GM12878 (cell line): ENCODE data around the gene DENR. TPM values are rescaled to one million over a fixed set of nuclear protein-coding genes. Genes with fewer than 3 reads are reported as not detected.

Source experiments
- ATAC-seq: fragments of 200-7000 bp; cut with Tn5 transposase; 3 replicates; pipeline ENCODE4 v1.9.1; 2020; ENCODE audit warnings: mild to moderate bottlenecking, moderate library complexity
- BruUV-seq: library from RNA; stranded (reverse); fragments of 400-500 nt; replicated peaks from 2 replicates; lab custom pipeline; 2021; lab: Mats Ljungman, UMichigan
- CTCF ChIA-PET: fragments of 300-600 bp; sonication (Branson Sonifier 250); formaldehyde crosslinking; extraction: SDS; loops from one replicate; lab custom pipeline; 2021; ENCODE audit warnings: inconsistent platforms; lab: Yijun Ruan, JAX
- POLR2A ChIA-PET: fragments of 350-600 bp; formaldehyde crosslinking; extraction: SDS; loops from one replicate; lab custom pipeline; 2021; ENCODE audit warnings: inconsistent platforms; lab: Charles Lee
- RAD21 ChIA-PET: fragments of 300-600 bp; sonication (Branson Sonifier 250); formaldehyde crosslinking; loops from one replicate; lab custom pipeline; 2023; ENCODE audit warnings: antibody characterized with exemption; ENCODE audit not compliant: unreplicated experiment; lab: Charles Lee
- SMC1A ChIA-PET: fragments of 300-600 bp; sonication (Branson Sonifier 250); formaldehyde crosslinking; loops from one replicate; lab custom pipeline; 2023; ENCODE audit not compliant: unreplicated experiment, uncharacterized antibody; lab: Charles Lee
- DNase-seq: peaks from one replicate; pipeline ENCODE4 v3.0.0-alpha.2; 2011; ENCODE audit warnings: low read depth, low spot score
- FAIRE-seq: peaks from 3 replicates; lab custom pipeline; 2011; peaks lifted over from hg19 to GRCh38; lab: Jason Lieb, UNC
- H2AFZ ChIP-seq: 2 replicates; pipeline ENCODE4 v1.6.0; 2011; ENCODE audit warnings: low read depth, low read length, control low read depth; ENCODE audit not compliant: control insufficient read depth
- H3K27ac ChIP-seq: 2 replicates; pipeline ENCODE4 v1.5.1; 2011; ENCODE audit warnings: control low read depth; ENCODE audit not compliant: control insufficient read depth, insufficient read depth
- H3K27me3 ChIP-seq, 2 experiments: replicated peaks in 1 of 2; 2 replicates each; pipeline versions ENCODE4 v1.6.0 to v1.6.1; 2011; ENCODE audit warnings: low read length in 1 of 2; ENCODE audit not compliant: control insufficient read depth in 2 of 2, insufficient read depth in 2 of 2
- H3K36me3 ChIP-seq, 2 experiments: 2 replicates each; pipeline ENCODE4 v1.5.1; 2011; ENCODE audit warnings: low read length in 1 of 2; ENCODE audit not compliant: control insufficient read depth in 2 of 2, insufficient read depth in 2 of 2
- H3K4me1 ChIP-seq: 2 replicates; pipeline ENCODE4 v1.6.1; 2011; ENCODE audit warnings: mild to moderate bottlenecking, low read length, moderate library complexity, mixed read lengths; ENCODE audit not compliant: control insufficient read depth, insufficient read depth
- H3K4me2 ChIP-seq: 2 replicates; pipeline ENCODE4 v1.6.0; 2011; ENCODE audit warnings: control low read depth; ENCODE audit not compliant: control insufficient read depth, insufficient read depth
- H3K4me3 ChIP-seq: fragments of 200-600 bp; sonication (generic); 2 replicates; pipeline ENCODE4 v1.5.1; 2016
- H3K79me2 ChIP-seq: 2 replicates; pipeline ENCODE4 v1.6.0; 2011; ENCODE audit warnings: low read length; ENCODE audit not compliant: control insufficient read depth, insufficient read depth
- H3K9ac ChIP-seq: 2 replicates; pipeline ENCODE4 v1.8.0; 2011; ENCODE audit warnings: low read length, control low read depth, mixed read lengths; ENCODE audit not compliant: control insufficient read depth, insufficient read depth
- H3K9me3 ChIP-seq: replicated peaks from 3 replicates; pipeline ENCODE4 v1.5.1; 2011; ENCODE audit warnings: mild to moderate bottlenecking, low read length; ENCODE audit not compliant: control insufficient read depth, insufficient read depth
- H4K20me1 ChIP-seq: 2 replicates; pipeline ENCODE4 v1.6.0; 2011; ENCODE audit not compliant: control insufficient read depth, insufficient read depth
- CBX5 ChIP-seq: sonication (generic); IDR thresholded peaks from 2 replicates; pipeline ENCODE4 v1.6.1; 2016; ENCODE audit warnings: low read depth, moderate library complexity, mild to moderate bottlenecking, inconsistent platforms
- CHD1 ChIP-seq: IDR thresholded peaks from 2 replicates; pipeline ENCODE4 v1.6.1; 2012; ENCODE audit warnings: low read depth, low read length, improper control_type of control experiment
- CTCF ChIP-seq, 3 experiments: IDR thresholded peaks in 2 of 3; conservative IDR thresholded peaks in 1 of 3; 2 replicates each; pipeline ENCODE4 v1.5.1; 2011; ENCODE audit warnings: low read depth in 3 of 3, low read length in 3 of 3, mild to moderate bottlenecking in 3 of 3, control low read depth in 2 of 3, moderate library complexity in 2 of 3, inconsistent platforms in 1 of 3, mixed read lengths in 1 of 3; ENCODE audit not compliant: control insufficient read depth in 2 of 3, insufficient read depth in 1 of 3; ENCODE audit errors: extremely low read depth in 1 of 3
- FOXM1 ChIP-seq: IDR thresholded peaks from 2 replicates; pipeline ENCODE4 v1.6.1; 2012; ENCODE audit warnings: low read depth, mild to moderate bottlenecking, inconsistent platforms, low read length, moderate library complexity
- MTA2 ChIP-seq: fragments of 450-650 bp; IDR thresholded peaks from 2 replicates; pipeline ENCODE4 v1.6.1; 2016; ENCODE audit warnings: low read depth, mild to moderate bottlenecking, moderate library complexity
- MXI1 ChIP-seq: fragments of 150-350 bp; IDR thresholded peaks from 2 replicates; pipeline ENCODE4 v1.6.1; 2011; ENCODE audit warnings: low read depth, mild to moderate bottlenecking, inconsistent platforms, low read length, improper control_type of control experiment
- RUNX3 ChIP-seq: IDR thresholded peaks from 2 replicates; pipeline ENCODE4 v1.6.1; 2012; ENCODE audit warnings: low read length, inconsistent platforms
- SIN3A ChIP-seq: IDR thresholded peaks from 2 replicates; pipeline ENCODE4 v1.6.1; 2012; ENCODE audit warnings: low read depth, low read length, improper control_type of control experiment
- SREBF1 ChIP-seq: IDR thresholded peaks from 2 replicates; pipeline ENCODE4 v1.6.1; 2012; ENCODE audit warnings: mild to moderate bottlenecking, low read length
- TCF12 ChIP-seq: IDR thresholded peaks from 2 replicates; pipeline ENCODE4 v1.6.1; 2011; ENCODE audit warnings: low read depth, mild to moderate bottlenecking, low read length
- YY1 ChIP-seq: IDR thresholded peaks from 2 replicates; pipeline ENCODE4 v1.6.1; 2011; ENCODE audit warnings: low read depth, mild to moderate bottlenecking, low read length
- ZBTB11 ChIP-seq: fragments of 450-650 bp; formaldehyde crosslinking; IDR thresholded peaks from 2 replicates; pipeline ENCODE4 v1.5.0; 2022; ENCODE audit warnings: mild to moderate bottlenecking, missing genetic modification characterization
- ZZZ3 ChIP-seq: IDR thresholded peaks from 2 replicates; pipeline ENCODE4 v1.6.1; 2011; ENCODE audit warnings: low read depth; ENCODE audit not compliant: control insufficient read depth, insufficient read length
- WGBS: methylation state at CpG from one replicate; pipeline ENCODE4 v1.1.6; 2016; ENCODE audit warnings: low lambda C conversion rate; ENCODE audit not compliant: insufficient replicate concordance, insufficient coverage; ENCODE audit errors: missing lambda C conversion rate; 5-methylcytosine and 5-hydroxymethylcytosine counted together
- in situ Hi-C: fragments of 300-500 bp; cut with MboI; formaldehyde crosslinking; loops from 9 replicates; pipeline ENCODE4 v1.14.3; 2018; ENCODE audit warnings: mixed read lengths
- intact Hi-C: fragments of 100-400 bp; cut with micrococcal nuclease; formaldehyde crosslinking; loops from one replicate; pipeline ENCODE4 v1.14.2; 2022; ENCODE audit not compliant: unreplicated experiment
- polyA plus RNA-seq, 11 experiments: library from polyadenylated mRNA; depleted of rRNA in 4 of 11; unstranded in 6 of 11; stranded (reverse) in 5 of 11; fragments of >200 nt; fragmentation: Nextera tagmentation in 4 of 11; fragmentation: Illumina TruSeq in 1 of 11; extraction: Ambion mirVana in 4 of 11; extraction: Trizol in 1 of 11; gene quantifications; 1 replicate in 1 of 11; 2 replicates in 10 of 11; pipeline versions ENCODE4 v1.2.1 to v1.2.3, GENCODE V29; 2011 to 2016; ENCODE audit warnings: inconsistent platforms in 2 of 11, missing spikeins in 2 of 11, low read depth in 1 of 11
- total RNA-seq, 4 experiments: library from RNA; depleted of rRNA in 3 of 4; stranded (reverse); fragments of >200 nt in 3 of 4; fragmentation: Illumina TruSeq in 1 of 4; extraction: Trizol in 1 of 4; gene quantifications; 2 replicates each; pipeline versions ENCODE4 v1.2.1 to v1.2.3, GENCODE V29; 2013 to 2021
- TF ChIP-seq, protein P1 (sequence below): IDR thresholded peaks from 2 replicates; pipeline ENCODE4 v1.6.1; 2012; ENCODE audit warnings: mild to moderate bottlenecking, low read depth, low read length
- TF ChIP-seq, protein P2 (sequence below): IDR thresholded peaks from 2 replicates; pipeline ENCODE4 v1.6.1; 2011; ENCODE audit warnings: mild to moderate bottlenecking, low read depth, low read length, moderate library complexity; ENCODE audit not compliant: insufficient replicate concordance

DENR gene
- total and polyA plus RNA-seq, 10 of the 15 experiments (the other 5 are each of a cell fraction or from before 2014, with no cell fraction given): 29.4 to 97.7 (median 58.3) TPM

GRCh38 chr12:122729583-122730214 lies 22.9 kb upstream of the DENR start:
- ChIA-PET POLR2A (no interaction called here), SMC1A (no interaction called here), RAD21 (no interaction called here), CTCF (no interaction called here)
- Histone ChIP-seq H3K4me2 (no peak overlapping the region), H2AFZ (no peak overlapping the region), H4K20me1 (no peaks in the 10 kb centered on the region), H3K79me2 (no peaks in the 10 kb centered on the region), H3K4me1 (peaks cover 36% of the 10 kb centered on the region), H3K9ac (no peak overlapping the region), H3K36me3 (no peaks in the 10 kb centered on the region), H3K4me3 (no peak overlapping the region), H3K9me3 (no peaks in the 10 kb centered on the region; the same call in 2 of the 3 replicates), H3K27ac (no peak overlapping the region), H3K27me3 (no peaks in the 10 kb centered on the region)
- in situ Hi-C loops: no loop called here
- DNase-seq (no peak), ATAC-seq (no peak), FAIRE-seq (no peak)
- no TSS peak for BruUV-seq
- 73% methylated on average over 25 of the region's 27 CpGs for WGBS
- intact Hi-C loops: no loop called here
- TF ChIP-seq YY1 (no peak), ZZZ3 (no peak), RUNX3 (no peak), ZBTB11 (CRISPR knock-in tag) (no peak), CBX5 (no peak), CTCF (IDR thresholded peaks at IDR 0.05 in 2 of 3, conservative IDR thresholded peaks at IDR 0.05 in 1 of 3; ENCODE audit: control insufficient read depth in 2 of 3, extremely low read depth in 1 of 3, insufficient read depth in 1 of 3, low read depth in 3 of 3, low read length in 3 of 3) (no peak), FOXM1 (no peak), SREBF1 (no peak), TCF12 (no peak), SIN3A (no peak), MTA2 (no peak), CHD1 (no peak), MXI1 (no peak)
- TF ChIP-seq, protein P1, sequence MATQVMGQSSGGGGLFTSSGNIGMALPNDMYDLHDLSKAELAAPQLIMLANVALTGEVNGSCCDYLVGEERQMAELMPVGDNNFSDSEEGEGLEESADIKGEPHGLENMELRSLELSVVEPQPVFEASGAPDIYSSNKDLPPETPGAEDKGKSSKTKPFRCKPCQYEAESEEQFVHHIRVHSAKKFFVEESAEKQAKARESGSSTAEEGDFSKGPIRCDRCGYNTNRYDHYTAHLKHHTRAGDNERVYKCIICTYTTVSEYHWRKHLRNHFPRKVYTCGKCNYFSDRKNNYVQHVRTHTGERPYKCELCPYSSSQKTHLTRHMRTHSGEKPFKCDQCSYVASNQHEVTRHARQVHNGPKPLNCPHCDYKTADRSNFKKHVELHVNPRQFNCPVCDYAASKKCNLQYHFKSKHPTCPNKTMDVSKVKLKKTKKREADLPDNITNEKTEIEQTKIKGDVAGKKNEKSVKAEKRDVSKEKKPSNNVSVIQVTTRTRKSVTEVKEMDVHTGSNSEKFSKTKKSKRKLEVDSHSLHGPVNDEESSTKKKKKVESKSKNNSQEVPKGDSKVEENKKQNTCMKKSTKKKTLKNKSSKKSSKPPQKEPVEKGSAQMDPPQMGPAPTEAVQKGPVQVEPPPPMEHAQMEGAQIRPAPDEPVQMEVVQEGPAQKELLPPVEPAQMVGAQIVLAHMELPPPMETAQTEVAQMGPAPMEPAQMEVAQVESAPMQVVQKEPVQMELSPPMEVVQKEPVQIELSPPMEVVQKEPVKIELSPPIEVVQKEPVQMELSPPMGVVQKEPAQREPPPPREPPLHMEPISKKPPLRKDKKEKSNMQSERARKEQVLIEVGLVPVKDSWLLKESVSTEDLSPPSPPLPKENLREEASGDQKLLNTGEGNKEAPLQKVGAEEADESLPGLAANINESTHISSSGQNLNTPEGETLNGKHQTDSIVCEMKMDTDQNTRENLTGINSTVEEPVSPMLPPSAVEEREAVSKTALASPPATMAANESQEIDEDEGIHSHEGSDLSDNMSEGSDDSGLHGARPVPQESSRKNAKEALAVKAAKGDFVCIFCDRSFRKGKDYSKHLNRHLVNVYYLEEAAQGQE: no peak
- TF ChIP-seq, protein P2, sequence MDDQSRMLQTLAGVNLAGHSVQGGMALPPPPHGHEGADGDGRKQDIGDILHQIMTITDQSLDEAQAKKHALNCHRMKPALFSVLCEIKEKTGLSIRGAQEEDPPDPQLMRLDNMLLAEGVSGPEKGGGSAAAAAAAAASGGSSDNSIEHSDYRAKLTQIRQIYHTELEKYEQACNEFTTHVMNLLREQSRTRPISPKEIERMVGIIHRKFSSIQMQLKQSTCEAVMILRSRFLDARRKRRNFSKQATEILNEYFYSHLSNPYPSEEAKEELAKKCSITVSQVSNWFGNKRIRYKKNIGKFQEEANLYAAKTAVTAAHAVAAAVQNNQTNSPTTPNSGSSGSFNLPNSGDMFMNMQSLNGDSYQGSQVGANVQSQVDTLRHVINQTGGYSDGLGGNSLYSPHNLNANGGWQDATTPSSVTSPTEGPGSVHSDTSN: no peak
